Measurements from ENCODE around the gene GYS1.
"Not testable (repeated sequence)": the region's sequence is repeated elsewhere in the genome, so short reads cannot be mapped to it uniquely, and the experiment has no call there.

DNA sequence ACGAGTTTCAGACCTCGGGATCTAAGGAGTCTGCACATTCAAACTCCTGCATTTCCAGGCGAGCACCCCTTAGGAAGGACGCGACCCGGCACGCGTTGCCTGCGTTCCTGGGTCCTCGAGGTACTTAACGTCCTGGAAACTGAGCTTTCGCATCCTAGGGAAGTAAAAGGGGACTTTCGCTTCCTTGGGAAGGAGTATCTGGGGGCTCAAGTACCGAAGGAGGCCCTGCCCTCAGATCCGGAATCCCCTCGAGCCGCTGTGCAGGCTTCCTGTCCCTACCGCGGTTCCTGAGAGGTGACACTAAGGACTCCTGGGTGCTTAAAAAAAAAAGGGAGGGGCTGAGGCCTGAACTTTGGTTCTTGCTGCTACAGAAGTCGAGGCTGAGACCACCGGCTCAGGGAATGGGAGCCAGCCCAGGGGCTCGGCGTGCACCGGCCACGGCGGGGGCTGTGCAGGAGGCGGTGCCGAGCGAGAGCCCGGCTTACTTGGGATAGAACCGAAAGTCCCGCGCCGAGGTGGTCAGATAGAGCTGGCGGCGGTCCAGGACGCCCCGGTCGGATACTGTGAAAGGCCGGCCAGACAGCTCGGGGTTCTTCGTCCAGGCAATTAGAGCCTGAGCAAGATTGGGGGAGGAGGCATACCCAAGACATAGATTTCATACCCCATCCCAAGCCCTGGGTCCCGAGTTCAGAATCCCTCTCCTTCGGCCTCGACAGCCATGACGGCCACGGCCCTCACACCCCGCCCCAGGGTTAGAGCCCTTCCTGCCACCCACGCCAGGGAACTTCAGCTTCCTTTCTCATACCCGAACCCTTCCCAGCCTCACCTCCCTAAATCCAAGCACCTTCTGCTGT, 25.5 kb upstream of the GYS1 start:
- not testable (repeated sequence) for TF ChIP-seq POLR2A (IDR thresholded peaks at IDR 0.05)
- TF ChIP-seq, protein P1, sequence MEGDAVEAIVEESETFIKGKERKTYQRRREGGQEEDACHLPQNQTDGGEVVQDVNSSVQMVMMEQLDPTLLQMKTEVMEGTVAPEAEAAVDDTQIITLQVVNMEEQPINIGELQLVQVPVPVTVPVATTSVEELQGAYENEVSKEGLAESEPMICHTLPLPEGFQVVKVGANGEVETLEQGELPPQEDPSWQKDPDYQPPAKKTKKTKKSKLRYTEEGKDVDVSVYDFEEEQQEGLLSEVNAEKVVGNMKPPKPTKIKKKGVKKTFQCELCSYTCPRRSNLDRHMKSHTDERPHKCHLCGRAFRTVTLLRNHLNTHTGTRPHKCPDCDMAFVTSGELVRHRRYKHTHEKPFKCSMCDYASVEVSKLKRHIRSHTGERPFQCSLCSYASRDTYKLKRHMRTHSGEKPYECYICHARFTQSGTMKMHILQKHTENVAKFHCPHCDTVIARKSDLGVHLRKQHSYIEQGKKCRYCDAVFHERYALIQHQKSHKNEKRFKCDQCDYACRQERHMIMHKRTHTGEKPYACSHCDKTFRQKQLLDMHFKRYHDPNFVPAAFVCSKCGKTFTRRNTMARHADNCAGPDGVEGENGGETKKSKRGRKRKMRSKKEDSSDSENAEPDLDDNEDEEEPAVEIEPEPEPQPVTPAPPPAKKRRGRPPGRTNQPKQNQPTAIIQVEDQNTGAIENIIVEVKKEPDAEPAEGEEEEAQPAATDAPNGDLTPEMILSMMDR (IDR thresholded peaks at IDR 0.05), result not testable (repeated sequence)
